Ishikawa (cell line): ENCODE measurements around the gene OPN5.

Source experiments
- CEBPB ChIP-seq: IDR thresholded peaks from 2 replicates; pipeline ENCODE4 v1.6.1; 2012
- CREB1 ChIP-seq: IDR thresholded peaks from 2 replicates; pipeline ENCODE4 v1.6.1; 2012; ENCODE audit warnings: low read depth
- EGR1 ChIP-seq: IDR thresholded peaks from 2 replicates; pipeline ENCODE4 v1.6.1; 2012
- EP300 ChIP-seq: IDR thresholded peaks from 2 replicates; pipeline ENCODE4 v1.6.1; 2012; ENCODE audit warnings: borderline replicate concordance
- MAX ChIP-seq: IDR thresholded peaks from 2 replicates; pipeline ENCODE4 v1.6.1; 2012
- NFIC ChIP-seq: IDR thresholded peaks from 2 replicates; pipeline ENCODE4 v1.6.1; 2012
- RAD21 ChIP-seq: IDR thresholded peaks from 2 replicates; pipeline ENCODE4 v1.6.1; 2012; ENCODE audit warnings: low read depth
- TAF1 ChIP-seq: IDR thresholded peaks from 2 replicates; pipeline ENCODE4 v1.6.1; 2012; ENCODE audit warnings: low read depth, mild to moderate bottlenecking
- TCF12 ChIP-seq: IDR thresholded peaks from 2 replicates; pipeline ENCODE4 v1.6.1; 2012; ENCODE audit warnings: low read depth
- TEAD4 ChIP-seq: IDR thresholded peaks from 2 replicates; pipeline ENCODE4 v1.6.1; 2012
- YY1 ChIP-seq: IDR thresholded peaks from 2 replicates; pipeline ENCODE4 v1.6.1; 2012; ENCODE audit warnings: low read depth

GRCh38 chr6:47769982-47770381, 11.8 kb upstream of the OPN5 start:
- TF ChIP-seq EP300 (no peak), EGR1 (no peak), TCF12 (no peak), TAF1 (no peak), RAD21 (no peak), CREB1 (no peak), TEAD4 (no peak), MAX (no peak), CEBPB (no peak), NFIC (no peak), YY1 (no peak)
